ENCODE measurements around the gene KRTAP6-1.

GRCh38 chr21:30629200-30629599 is 15.5 kb upstream of the KRTAP6-1 start:
- TF ChIP-seq CTCF (IDR thresholded peaks at IDR 0.05; ENCODE audit: poor library complexity, severe bottlenecking) (no peak), POLR2AphosphoS5 (IDR thresholded peaks at IDR 0.05) (no peak), EZH2 (IDR thresholded peaks at IDR 0.05; ENCODE audit: borderline replicate concordance, insufficient read depth, low read length, poor library complexity, severe bottlenecking) (no peak), EP300 (conservative IDR thresholded peaks at IDR 0.05; ENCODE audit: poor library complexity, severe bottlenecking) (no peak), TAF1 (IDR thresholded peaks at IDR 0.05; ENCODE audit: low read depth) (no peak)

Data from neural cell (in vitro differentiated cells).